Vagina (tissue), 2 donors: Measurements from ENCODE around the gene RNF166.

Source experiments
- CTCF ChIP-seq, 3 experiments: fragments of 450-650 bp in 2 of 3; fragments of 200-600 bp in 1 of 3; sonication (generic) in 1 of 3; IDR thresholded peaks; one replicate each; pipeline ENCODE4 v1.5.1; 2017 to 2019; ENCODE audit warnings: antibody characterized with exemption in 3 of 3, mild to moderate bottlenecking in 2 of 3, moderate library complexity in 2 of 3
- POLR2A ChIP-seq, 2 donors: fragments of 450-650 bp; IDR thresholded peaks; one replicate each; pipeline ENCODE4 v1.6.1; 2017; ENCODE audit warnings: antibody characterized with exemption in 2 of 2, mild to moderate bottlenecking in 2 of 2, moderate library complexity in 2 of 2

DNA sequence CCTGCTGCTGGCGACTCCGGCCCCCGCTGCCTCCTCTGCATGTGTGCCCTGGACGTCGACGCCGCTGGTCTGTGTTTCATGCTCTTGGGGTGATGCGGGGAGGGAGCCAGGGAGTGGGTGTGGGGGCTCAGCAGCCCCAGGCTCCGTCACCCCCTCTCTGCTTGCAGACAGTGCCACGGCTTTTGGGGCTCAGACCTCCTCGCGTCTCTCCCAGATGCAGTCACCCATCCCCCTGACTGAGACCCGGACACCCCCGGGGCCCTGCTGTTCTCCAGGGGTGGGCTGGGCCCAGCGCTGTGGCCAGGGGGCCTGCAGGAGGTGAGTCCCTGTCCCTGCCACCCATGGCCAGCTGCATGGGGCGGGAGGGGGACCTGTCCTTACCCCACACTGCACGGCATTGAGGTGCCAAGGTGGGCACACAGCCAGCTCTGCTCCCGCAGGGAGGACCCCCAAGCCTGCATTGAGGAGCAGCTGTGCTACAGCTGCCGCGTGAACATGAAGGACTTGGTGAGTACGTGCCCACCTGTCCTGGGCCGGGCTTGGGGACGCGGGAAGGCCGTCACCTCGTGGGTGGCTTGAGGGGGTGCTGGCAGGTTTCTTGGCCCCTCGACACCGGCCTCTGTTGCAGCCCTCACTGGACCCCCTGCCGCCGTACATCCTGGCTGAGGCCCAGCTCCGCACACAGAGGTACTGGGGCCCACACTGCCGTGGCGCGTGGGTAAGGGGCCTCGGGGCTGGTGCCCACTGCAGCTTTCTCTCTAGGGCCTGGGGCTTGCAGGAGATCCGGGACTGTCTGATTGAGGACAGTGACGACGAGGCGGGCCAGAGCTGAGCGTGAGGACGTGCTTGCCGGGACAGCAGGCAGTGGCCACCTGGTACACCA, 8.5 kb upstream of the RNF166 start:
- TF ChIP-seq POLR2A (IDR thresholded peaks at IDR 0.05) (no peak), CTCF (IDR thresholded peaks at IDR 0.05) (no peak)
